GM21381 (cell line): Measurements from ENCODE around the gene PURA.
A peak's percentile ranks its signal among the peaks of the same experiment; 100 is the strongest.

Source experiments
- ATAC-seq: cut with Tn5 transposase; IDR thresholded peaks from one replicate; pipeline ENCODE4 v1.9.1; 2021; ENCODE audit warnings: mild to moderate bottlenecking, moderate library complexity; ENCODE audit not compliant: unreplicated experiment

The PURA gene

GRCh38 chr5:140157032-140157781, 43.3 kb downstream of the PURA start:
- ATAC-seq = peak; percentile 90

GRCh38 chr5:140159014-140159927, 45.4 kb downstream of the PURA start:
- ATAC-seq = no peak

GRCh38 chr5:140162275-140162674, 48.4 kb downstream of the PURA start:
- no peak for ATAC-seq

GRCh38 chr5:140162781-140163180, 48.9 kb downstream of the PURA start:
- ATAC-seq = no peak

- no peak for ATAC-seq
These were observed 51.4 kb downstream of the PURA start for GRCh38 chr5:140165101-140165922.

GRCh38 chr5:140165923-140166270, 52.0 kb downstream of the PURA start:
- no peak for ATAC-seq

GRCh38 chr5:140166911-140167310, 53.0 kb downstream of the PURA start:
- no peak for ATAC-seq

- ATAC-seq = no peak
These were observed 54.5 kb downstream of the PURA start for GRCh38 chr5:140168371-140168770.

- no peak for ATAC-seq
These were observed 55.5 kb downstream of the PURA start for GRCh38 chr5:140169410-140169809.

- ATAC-seq = no peak
These were observed 58.6 kb downstream of the PURA start for GRCh38 chr5:140172483-140172882.

GRCh38 chr5:140174014-140174413, 60.1 kb downstream of the PURA start:
- ATAC-seq = no peak

GRCh38 chr5:140174465-140175366, 60.8 kb downstream of the PURA start, which contains the start of gene CYSTM1:
Gene CYSTM1, plus strand, starts transcription at chr5:140175188. Its CDS starts 19,278 bp downstream, at chr5:140194466.
- peak; percentile 91 for ATAC-seq
